22Rv1 (cell line): ENCODE results near the gene ADCY1.

Source experiments
- H3K27ac ChIP-seq: fragments of 450-650 bp; 2 replicates; pipeline ENCODE4 v1.5.1; 2017
- CTCF ChIP-seq: fragments of 450-650 bp; IDR thresholded peaks from 2 replicates; pipeline ENCODE4 v1.5.1; 2017; ENCODE audit warnings: mild to moderate bottlenecking
- ZFX ChIP-seq: fragments of 450-650 bp; IDR thresholded peaks from 2 replicates; pipeline ENCODE4 v1.6.1; 2017; ENCODE audit warnings: antibody characterized with exemption, borderline replicate concordance

Gene ADCY1

GRCh38 chr7:45683556-45684148, 109.5 kb downstream of the ADCY1 start:
- TF ChIP-seq ZFX (no peak), CTCF (no peak)
- no peak overlapping the region for H3K27ac ChIP-seq

- TF ChIP-seq ZFX = no peak
- TF ChIP-seq CTCF = no peak
- H3K27ac ChIP-seq = no peak overlapping the region
These were observed 110.9 kb downstream of the ADCY1 start for GRCh38 chr7:45684910-45685618.

GRCh38 chr7:45685619-45686240, 111.6 kb downstream of the ADCY1 start:
- no peak overlapping the region for H3K27ac ChIP-seq
- no peak for TF ChIP-seq ZFX
- TF ChIP-seq CTCF = no peak

- TF ChIP-seq CTCF (no peak), ZFX (no peak)
These were observed 112.4 kb downstream of the ADCY1 start for GRCh38 chr7:45686441-45687184.

GRCh38 chr7:45687185-45687560, 113.0 kb downstream of the ADCY1 start:
- TF ChIP-seq ZFX (no peak), CTCF (no peak)
- no peak overlapping the region for H3K27ac ChIP-seq

More at GRCh38 chr7:45686441-45687184, 112.4 kb downstream of the ADCY1 start:
- no peak overlapping the region for H3K27ac ChIP-seq

- H3K27ac ChIP-seq = no peak overlapping the region
- TF ChIP-seq ZFX (no peak), CTCF (no peak)
These were observed 113.6 kb downstream of the ADCY1 start for GRCh38 chr7:45687721-45688120.

GRCh38 chr7:45688382-45688781, 114.2 kb downstream of the ADCY1 start:
- H3K27ac ChIP-seq = no peak overlapping the region
- no peak for TF ChIP-seq ZFX
- no peak for TF ChIP-seq CTCF
